Stimulated activated CD4-positive, alpha-beta T cell treated with anti-CD3 and anti-CD28 coated beads, Interleukin-15, amount 100 ng/mL, for 24 hours (primary cell): ENCODE measurements around the gene MKRN1.
"Not testable (repeated sequence)": the region's sequence is repeated elsewhere in the genome, so short reads cannot be mapped to it uniquely, and the experiment has no call there.

Experiments used
- DNase-seq: peaks from one replicate; pipeline ENCODE4 v3.0.0-alpha.2; 2020

The MKRN1 gene, protein sequence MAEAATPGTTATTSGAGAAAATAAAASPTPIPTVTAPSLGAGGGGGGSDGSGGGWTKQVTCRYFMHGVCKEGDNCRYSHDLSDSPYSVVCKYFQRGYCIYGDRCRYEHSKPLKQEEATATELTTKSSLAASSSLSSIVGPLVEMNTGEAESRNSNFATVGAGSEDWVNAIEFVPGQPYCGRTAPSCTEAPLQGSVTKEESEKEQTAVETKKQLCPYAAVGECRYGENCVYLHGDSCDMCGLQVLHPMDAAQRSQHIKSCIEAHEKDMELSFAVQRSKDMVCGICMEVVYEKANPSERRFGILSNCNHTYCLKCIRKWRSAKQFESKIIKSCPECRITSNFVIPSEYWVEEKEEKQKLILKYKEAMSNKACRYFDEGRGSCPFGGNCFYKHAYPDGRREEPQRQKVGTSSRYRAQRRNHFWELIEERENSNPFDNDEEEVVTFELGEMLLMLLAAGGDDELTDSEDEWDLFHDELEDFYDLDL

DNA sequence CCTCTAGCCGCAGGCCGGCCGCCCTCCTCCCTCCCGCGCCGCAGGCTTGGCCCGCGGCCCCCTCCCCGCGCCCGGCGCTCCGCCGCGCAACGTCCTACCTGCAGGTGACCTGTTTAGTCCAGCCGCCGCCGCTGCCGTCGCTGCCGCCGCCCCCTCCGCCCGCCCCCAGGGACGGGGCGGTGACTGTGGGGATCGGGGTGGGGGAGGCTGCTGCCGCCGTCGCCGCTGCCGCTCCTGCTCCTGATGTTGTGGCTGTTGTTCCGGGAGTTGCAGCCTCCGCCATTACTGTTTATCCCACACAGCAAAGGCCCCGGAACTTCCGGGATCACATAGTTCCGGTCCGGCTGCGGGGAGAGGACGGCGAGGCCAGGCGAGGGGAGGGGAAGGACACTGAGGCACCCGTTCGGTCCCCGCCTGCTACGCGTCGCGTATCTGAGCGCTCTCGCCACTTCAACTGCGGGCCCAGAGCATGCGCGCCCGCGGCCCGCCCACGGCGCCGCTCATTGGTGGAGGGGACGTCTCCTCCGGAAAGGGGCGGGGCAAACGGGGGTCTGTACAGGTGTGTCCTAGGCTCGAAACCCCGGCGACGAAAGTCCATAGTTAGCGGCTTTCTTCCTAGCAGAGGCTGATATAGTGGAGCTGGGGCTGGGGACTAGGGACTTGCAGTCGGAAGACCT is at the start of gene MKRN1:
Gene MKRN1 (minus strand): TSS at position 444 of the 677 bp plus-strand sequence. CDS start 161 bp downstream, at position 283.
- DNase-seq: peak; percentile 97

DNA sequence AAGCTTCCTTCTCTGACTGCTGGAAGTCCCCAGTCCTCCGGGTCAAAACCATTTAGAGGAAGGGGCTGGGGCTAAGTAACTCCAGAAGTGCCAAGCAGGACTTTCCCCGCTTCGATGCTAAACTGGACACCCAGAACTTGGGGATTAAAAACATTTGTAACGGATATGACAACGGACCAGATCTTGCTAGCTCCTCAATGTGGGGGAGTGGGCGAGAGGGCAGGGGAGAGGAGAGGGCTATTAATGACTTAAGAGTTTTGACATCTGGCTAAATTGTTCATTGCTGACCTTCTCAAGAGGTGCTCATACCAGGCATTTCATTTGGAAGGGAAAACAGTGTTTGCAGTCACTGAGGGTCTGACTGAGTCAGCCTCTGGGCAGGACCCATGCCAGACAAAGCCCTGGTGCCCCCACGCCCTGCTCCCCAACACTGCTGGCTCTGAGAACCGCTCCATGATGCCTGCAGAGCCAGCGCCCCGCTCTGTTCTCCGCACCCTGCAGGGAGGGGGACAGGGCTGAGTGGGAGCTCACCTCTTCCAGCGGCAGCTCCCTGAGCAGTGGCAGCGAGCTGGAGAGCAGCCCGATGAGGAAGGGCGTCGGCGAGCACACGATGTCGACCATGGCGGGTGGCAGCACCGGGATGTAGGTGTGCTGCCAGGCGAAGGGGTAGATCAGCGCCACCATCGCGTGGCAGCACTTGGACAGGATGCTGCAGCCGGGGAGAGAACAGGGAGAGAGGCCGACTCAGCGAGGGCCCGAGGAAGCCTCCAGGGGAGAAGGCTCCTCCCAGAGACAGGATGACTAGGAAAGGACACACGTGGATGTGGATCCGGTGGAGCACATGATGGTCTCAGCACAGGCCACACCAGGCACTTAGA is 47.7 kb upstream of the MKRN1 start:
- DNase-seq: no peak

DNA sequence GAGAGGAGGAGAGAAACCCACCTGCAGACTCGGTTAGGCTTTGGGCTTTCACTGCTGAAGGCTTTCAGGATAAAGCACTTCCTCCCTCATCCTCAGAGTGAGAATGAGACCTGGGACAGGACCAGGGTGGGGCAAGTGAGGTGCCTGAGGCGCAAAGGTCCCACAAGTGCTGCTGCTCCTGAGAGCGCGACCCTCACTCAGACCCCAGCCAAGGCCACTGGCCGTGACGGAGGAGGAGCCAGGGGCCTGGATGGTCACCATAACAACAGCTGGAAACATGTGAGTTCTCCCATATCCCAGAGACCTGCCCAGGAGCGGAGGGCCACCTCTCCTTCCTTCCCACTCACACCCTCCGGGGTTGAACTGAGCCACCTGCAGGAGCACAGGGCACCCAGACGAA is 46.9 kb upstream of the MKRN1 start:
- no peak for DNase-seq

DNA sequence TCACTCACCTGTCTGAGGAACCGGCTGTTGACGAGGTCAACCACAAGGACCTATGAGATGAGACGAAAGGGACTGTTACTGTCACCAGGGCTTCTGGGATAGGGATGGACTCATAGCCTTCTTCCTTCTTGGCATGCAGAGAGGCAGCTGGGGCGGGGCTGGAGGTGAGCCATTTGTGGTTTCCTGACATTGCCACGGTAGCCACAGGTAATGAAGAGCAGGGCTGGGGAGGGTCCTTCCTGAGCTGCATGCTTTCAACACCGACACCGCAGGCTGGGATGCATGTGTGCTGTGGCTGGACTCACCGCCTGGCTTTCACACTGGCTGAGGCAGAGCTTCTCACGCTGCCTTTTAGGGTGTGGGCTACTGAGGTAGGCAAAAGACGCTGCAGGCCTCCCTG is 46.4 kb upstream of the MKRN1 start:
- DNase-seq: peak; percentile 58

DNA sequence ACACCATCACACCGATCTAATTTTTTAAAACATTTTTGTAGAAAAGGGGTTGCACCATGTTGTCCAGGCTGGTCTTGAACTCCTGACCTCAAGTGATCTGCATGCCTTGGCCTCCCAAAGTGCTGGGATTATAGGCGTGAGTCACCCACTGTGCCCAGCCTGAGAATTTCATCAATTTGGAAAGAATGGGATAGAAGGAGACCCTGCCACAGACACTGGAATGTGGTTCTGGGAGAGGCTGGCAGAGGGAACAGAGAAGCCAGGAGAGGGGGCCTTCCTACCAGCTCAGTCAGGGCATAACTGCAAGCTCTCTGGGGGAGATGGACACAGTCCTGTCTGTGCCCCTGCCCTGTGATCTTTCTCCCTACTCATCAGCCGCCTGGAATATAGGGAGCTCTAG is 42.1 kb upstream of the MKRN1 start:
- DNase-seq: no peak

DNA sequence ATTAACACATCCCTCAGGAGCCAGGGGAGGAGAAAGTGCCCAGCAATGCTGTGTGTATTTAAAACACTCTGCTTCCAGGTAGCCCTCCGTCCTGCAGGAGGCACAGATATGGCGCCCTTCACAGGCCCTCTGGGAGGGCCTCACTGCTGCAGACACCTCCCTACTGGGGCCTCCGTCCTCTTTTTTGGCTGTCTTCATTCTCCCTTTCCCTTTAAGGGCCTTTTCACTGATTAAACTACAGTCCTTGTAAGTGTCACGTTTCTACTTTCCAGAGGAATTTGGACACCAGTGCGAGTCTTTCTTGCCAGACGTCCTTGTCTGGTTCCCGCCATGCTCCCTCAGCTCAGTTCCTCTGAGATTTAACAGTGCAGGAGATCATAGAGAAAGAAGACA is 39.7 kb upstream of the MKRN1 start:
- no peak for DNase-seq

DNA sequence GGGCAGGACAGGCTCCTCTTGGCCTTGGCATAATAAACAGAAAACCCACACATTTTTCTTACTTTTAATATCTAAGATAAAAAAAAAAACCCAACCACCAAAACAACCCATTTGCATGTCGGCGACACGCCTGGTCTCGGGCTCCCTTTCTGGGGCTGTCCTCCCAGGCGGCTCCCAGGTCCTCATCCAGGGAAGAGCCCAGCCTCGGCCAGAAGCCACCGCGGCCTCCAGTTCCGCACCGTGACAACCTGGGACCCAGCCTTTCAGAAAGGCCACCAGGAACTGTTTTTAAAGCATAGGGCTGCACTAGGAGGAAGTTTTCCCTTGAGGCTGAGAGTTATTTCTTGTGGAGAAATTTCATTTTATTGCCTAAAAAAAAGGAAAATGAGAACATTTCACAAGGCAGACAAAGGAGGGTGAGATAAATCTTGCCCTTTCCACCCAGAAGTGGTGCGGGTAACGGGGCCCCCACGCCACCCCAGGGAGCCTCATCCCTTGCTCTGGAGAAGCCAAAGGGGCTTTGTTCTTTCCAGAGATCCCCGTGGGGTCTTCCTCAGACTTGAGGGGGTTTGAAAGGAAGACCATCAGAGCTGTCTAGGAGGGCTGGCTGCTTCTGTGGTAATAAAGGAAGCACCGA is 39.2 kb upstream of the MKRN1 start:
- no peak for DNase-seq

DNA sequence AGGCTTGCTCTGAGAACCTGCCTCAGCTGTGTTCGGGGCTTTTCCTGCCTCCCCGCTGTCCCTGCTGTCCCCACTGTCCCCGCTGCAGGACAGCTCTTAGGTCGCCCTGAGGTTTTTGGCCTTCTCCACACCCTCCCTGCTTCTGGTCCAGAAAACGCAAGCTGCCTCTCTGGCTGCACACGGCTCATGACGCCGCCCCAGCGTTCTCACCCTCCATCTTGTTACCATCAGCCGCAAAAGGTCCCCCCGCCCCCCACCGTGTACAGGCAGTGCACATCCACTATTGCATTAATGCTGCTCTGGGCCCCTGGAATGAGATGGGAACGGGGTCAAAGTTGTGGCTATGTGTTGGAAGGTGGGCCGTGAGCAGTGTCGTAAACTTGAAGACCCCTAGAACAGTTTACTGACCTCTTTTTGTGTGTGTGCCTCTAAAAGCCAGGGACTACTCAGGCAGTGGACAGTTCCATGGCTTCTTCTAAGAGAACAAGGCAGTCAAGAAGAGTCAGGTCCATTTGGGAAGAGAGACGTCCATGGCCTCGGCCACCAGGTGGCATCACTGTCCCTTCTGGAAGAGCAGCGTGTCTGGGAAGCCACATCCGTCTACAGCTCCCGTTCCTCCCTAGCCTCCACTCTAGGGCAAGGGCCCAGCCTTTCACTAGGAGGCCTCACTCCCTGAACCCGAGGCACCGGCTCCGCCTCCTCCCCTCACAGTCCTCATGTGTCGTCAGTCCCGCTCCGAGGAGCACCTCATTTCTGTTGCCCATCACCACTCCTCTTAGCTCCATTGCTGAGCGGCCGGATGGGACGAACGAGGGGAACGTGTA is 38.5 kb upstream of the MKRN1 start:
- DNase-seq: peak; percentile 85

DNA sequence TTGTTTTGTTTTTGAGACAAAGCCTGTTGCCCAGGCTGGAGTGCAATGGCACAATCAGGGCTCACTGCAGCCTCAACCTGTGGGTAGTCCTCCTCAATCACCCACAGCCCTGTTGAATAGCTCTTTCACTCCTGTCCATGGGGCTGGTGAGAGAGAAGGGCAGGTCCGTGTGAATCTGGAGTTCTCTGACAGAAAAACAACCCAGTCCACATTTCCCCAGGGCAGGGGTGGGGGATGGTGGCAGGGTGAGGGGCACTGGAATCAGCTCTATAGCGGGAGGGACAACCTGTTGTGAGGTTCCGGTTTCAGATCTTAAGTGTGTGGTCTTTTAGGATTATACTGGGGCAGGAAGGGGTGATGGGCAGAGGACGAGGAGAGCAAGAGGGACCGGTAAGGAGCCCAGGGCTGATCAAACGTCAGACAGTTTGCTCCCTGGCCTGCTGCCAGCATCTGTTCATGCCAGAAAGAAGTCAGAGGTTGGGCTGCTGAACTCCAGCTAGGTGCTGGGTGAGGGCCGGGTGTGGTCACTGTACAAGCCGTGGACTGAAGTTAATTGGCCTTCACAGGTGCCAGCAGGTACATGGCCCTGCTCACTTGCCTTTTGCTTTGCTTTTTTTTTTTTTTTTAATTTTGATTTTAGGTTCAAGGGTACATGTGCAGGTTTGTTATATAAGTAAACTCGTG is 33.2 kb upstream of the MKRN1 start:
- no peak for DNase-seq

DNA sequence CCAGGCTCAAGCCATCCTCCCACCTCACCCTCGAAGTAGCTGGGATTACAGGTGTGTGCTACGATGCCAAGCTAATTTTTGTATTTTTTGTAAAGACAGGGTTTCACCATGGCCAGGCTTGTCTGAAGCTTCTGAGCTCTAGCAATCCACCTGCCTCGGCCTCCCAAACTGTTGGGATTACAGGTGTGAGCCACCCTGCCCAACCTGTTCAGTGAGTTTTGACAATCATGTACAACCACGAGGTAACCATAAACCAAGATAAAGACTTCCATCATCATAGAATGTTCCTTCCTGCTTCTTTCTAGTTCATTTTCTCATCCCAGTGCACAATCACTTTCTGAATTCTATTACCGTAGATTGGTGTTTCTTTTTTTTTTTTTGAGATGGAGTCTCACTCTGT is 30.5 kb upstream of the MKRN1 start:
- DNase-seq: no peak

DNA sequence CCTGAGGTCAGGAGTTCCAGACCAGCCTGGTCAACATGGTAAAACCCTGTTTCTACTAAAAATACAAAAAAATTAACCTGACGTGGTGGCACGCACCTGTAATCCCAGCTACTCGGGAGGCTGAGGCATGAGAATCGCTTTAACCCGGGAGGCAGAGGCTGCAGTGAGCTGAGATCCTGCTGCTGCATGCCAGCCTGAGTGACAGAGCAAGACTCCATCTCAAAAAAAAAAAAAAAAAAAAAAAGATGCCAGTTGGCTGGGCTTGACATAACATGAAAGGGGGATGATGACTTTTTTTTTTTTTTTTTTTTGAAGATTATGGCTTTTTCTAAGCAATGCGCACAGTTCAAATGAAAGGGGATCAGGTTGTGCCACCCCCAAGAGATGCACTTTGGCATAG is 28.3 kb upstream of the MKRN1 start:
- not testable (repeated sequence) for DNase-seq

DNA sequence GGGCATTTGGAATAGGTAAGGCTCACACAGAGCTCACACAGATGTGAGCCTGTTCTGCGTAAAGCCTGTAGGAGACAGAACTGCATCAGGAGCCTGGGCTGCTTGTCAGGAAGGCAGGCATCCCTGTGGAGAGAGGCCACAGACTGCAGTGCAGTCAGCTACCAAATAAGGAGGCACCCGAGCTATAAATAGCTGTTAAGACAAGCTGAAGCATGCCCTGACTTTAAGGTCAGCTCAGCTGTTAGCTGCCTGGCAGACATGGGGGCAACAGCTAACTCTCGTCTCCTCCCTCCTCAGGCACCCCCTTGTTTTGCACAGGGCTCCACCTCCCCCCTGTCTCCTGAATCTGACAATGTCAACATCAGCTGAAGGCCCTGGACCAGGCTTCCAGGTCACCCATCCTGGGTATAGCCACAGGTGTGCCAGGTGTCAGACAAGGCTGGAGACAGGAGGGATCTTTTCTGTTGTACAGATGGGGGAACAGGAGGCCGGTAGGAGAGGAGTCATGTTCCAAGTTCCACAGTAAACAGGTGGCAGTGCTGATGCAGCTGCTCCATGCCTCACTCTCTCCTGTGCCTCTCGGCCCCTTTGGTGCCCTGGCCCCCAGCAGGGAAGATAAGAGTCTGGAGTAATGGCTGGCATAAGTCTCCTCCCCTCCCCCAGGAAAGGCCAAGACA is 27.6 kb upstream of the MKRN1 start:
- no peak for DNase-seq

DNA sequence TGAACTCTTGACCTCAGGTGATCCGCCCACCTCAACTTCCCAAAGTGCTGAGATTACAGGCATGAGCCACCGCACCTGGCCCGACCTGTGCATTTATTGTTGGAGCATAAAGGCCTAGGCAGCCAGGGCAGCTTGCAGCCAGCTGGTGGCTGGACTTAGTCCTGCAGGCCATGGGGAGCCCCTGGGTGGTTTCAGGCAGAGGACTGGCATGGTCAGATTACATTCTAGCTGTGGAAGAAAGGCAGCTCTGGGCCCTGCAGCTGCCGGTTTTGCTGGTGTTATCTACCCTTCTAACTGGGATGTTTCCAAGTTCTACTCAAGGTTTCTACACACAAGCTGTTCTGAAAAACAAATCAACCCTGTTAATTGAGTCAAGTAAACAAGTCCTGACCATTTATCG is 22.7 kb upstream of the MKRN1 start:
- DNase-seq: no peak

DNA sequence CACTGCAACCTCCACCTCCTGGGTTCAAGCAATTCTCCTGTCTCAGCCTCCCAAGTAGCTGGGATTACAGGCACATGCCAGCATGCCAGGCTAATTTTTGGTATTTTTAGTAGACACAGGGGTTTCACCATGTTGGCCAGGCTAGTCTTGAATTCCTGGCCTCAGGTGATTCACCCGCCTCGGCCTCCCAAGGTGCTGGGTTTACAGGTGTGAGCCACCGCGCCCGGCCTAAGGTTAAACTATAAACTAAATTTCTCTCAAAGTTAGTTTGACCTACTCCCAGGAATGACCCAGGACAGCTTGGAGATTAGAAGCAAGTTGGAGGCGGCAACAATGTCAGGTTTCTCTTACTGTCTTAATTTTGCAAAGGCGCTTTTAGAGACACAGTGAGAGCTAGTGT is 18.5 kb upstream of the MKRN1 start:
- DNase-seq: not testable (repeated sequence)

DNA sequence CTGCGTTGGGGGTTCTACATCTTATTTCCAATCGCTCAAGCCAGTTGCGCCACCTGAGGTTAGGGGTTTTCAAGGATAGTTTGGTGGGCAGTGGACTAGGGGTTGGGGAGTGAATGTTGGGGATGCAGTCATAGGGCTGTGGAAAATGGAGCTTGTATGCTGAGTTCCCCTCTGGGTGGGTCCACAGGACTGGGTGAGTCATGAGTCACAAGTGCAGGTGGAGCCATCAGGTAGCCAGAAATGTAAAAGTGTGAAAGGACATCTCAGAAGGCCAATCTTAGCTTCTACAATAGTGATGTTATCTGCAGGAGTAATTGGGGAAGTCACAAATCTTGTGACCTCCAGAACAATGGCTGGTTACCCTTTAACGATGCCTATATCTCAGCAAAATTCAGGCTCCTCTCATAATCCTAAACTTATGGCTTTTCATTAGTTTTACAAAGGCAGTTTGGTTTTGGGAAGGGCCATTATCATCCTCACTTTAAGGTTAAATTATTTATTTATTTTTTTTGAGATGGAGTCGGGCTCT is 18.0 kb upstream of the MKRN1 start:
- no peak for DNase-seq

DNA sequence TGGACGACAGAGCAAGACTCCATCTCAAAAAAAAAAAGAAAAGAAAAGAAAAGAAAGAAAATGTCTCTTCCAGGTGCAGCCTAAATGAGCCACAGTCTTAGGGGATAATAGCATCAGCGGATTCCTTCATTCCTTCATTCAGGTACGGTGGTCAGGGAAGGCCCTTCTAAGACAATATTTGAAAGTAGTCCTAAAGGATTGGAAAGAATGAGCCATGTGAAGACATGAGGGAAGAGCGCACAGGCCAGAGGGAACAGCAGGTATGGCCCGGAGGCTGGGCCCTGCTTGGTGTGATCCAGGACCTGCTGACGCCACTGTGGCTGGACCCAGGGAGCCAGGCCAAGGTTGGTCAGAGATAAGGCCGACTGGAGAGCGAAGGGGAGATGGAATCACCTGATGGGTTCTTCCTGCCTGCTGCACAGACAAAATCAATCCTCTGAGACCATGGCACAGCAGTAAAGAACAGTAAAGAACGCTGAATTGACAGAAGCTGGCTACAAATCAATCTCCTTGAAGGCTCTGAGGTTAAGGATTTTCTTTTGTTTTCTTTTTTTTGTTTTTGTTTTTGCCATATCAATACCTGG is 16.3 kb upstream of the MKRN1 start:
- no peak for DNase-seq

DNA sequence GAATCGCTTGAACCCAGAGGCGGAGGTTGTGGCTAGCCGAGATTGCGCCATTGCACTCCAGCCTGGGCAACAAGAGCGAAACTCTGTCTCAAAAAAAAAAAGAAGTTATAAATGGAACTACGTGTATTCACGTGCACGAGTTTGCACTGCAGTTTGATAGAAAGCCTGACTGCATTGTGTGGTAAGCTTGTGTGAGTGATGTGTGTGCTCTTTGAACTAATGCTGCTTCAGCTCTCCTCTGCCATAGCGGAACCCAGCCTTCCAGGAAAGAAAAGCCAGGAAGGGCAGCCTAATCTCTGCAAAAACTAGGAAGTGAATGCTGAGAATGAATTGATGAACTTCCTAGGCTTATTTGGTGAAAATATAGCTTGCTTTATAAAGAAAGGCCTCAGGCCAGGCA is 15.6 kb upstream of the MKRN1 start:
- no peak for DNase-seq

DNA sequence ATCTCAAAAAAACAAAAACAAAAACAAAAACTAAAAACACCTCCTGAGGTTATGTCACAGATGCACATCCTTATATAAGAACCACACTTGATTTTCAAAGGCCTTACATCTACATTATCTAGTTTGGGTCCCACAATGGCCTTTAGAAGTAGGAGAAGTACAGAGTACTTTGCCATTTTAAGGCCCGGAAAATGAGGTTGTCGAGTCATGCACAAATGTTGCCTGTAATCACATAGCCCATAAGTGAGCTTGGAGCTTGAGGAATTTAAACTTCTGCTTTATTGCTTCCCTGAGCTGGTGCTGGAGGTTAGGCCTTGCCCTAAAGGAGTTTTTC is 9.7 kb upstream of the MKRN1 start:
- no peak for DNase-seq

DNA sequence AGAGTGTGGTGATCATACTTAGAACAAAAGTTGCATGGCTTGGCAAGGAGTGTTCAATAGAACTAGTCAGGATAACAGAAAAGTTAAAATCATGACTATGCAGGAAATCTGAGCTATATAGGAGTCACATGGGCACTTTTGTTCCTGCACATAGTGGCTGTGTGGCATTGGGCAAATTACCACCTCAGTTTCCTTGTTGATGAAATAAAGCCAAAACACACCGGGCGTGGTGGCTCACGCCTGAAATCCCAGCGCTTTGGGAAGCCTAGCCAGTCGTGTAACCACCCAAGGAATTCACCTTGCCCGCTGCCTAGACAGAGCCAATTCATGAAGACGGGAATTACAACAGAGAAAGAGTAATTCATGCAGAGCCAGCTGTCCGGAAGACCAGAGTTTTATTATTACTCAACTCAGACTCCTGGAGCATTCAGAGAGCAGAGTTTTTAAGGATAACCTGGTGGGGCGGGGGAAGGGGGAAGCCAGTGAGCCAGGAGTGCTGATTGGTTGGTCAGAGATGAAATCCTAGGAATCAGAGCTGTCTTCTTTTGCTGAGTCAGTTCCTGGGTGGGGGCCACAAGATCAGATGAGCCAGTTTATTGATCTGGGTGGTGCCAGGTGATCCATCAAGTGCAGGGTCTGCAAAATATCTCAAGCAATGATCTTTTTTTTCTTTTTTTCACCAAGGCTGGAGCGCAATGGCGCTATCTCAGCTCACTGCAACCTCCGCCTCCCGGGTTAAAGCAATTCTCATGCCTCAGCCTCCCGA is 6.4 kb upstream of the MKRN1 start:
- no peak for DNase-seq
